Activated CD8-positive, alpha-beta memory T cell treated with anti-CD3 and anti-CD28 coated beads, Interleukin-2, amount 50 U/mL, for 4 hours (primary cell): ENCODE measurements around the gene VAT1L.

Source experiments
- DNase-seq: peaks from one replicate; pipeline ENCODE4 v3.0.0-alpha.2; 2020

The VAT1L gene

DNA sequence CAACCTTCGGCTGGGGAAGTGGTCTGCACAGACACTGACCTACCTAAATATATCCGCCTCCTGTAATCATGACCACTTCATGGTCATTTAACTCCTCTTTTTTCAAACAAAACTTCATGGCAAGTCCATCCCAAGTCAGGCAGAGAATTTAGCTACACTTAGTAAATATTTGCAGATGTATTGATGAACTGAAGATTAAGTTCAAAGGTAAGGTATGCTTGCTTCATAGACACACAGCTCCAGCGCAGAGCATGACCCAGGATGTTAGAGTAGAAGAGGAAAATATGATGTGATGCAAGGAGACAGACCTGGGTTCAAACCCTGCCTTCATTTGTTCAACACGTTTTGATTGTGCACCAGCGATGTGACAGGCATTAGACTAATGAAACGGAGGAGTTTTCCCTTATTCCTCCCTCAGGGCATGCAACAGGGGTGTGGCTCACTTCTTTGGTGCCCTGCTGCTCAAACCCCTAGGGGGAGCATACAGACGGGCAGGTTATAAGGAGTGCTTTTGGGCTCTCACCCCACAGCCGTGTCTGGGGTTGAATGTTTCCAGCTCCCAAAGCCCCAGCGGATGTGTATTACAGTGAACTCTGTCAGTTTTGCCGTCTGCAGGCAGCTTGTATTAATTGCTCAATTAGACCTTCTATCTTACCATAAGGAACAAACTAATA, 210.1 kb downstream of the VAT1L start:
- no peak for DNase-seq

DNA sequence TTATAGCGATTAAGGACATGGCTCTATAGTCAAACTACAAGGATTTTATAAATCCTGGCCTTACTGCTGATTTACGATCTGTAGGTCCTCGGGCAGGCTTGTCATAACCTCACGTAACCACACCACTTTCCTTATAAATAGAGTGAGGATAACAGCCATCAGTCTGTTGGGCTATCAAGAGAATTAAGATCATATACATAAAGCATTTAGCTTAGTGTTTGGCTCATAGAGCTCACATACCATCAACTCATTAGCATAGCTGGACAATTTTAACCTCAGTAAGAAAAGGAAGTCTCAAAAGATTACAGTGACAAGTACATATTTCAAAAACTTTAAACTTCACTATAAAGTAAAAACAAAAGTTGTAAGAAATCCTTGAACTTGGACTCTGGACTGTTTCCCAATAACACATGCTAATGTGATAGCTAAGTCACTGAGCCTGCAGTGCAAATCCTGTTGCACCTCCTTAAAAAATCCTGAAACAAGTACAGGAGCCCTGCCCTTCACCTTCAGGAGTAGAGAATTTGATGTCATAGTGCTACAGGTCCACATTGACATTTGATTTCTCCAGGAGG, 213.2 kb downstream of the VAT1L start:
- DNase-seq, result no peak

DNA sequence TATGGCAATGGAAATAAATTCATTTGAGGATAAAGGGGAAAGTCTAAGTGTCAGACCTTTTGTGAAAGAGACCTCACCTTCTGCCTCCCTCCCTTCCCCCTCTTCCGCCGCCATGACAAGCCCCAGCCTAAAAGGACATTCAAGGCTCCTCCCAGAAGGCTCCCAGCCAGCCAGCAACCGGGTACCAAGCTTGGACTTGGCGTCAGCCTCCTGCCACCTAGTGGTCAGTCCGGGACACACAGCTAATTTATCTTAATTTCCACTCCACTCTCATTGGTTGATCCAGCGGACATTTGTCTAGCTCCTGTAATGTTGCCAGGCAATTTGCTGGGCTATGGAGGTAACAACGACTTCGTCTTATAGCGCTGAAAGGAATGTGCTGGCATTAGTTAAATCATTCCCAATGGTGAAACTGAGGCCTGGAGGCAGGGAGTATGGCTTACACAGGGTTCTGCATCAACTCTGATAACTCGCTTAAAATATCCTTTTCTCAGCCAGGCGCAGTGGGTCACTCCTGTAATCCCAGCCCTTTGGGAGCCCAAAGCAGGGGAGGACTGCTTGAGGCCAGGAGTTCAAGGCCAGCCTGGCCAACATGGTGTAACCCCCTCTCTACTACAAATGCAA, 214.7 kb downstream of the VAT1L start:
- peak; percentile 49 for DNase-seq

DNA sequence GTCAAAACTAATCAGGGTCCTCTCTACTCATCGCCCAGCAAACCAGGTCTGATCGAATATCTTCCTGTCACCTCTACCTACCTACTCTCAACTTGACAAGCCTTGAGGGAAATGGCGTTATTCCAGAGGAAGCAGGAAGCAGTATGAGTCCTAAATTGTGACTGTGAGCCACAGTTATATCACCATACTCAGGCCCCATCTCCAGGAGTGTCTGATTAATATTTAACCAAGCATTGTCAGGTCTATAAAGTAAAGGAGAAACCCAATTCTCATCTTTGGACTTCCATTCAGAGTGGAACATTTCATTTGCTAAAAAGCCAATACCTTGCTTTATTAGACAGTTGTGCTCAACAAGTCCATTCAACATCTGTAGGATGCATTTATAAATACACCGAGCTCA, 216.2 kb downstream of the VAT1L start:
- no peak for DNase-seq

DNA sequence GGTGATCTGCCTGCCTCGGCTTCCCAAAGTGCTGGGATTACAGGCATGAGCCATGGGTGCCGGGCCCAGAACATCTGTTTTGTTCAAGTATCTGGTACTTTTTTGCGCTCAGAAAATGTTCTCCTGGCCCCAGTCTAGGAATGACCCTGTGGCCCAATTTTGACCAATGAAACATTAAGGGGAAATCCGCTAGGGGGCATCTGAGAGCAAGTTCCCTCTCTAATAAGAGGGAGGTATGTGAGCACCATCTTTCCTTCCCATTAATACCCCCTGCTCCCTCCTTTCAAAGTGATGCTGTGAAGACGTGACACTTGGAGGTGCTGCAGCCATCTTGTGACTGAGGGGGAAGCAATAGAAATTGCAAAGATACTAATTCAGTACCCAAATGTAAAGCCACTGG, 217.5 kb downstream of the VAT1L start:
- DNase-seq, result no peak

DNA sequence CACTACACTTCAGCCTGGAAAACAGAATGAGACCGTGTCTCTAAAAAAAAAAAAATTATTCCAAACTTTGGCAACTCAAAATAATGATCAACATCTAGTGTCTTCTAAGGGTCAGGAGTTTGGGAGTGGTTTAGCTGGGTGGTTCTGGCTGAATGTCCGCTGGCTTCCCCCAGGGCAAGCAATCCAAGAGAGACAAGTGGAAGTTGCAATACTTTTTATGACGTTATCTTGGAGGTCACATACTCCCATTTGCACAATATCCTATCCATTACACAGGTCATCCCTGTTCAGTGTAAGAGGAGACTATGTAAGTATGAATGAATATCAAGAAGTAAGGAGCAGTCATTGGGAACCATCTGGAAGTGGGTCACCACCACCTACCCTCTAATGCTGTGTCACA, 218.8 kb downstream of the VAT1L start:
- no peak for DNase-seq

DNA sequence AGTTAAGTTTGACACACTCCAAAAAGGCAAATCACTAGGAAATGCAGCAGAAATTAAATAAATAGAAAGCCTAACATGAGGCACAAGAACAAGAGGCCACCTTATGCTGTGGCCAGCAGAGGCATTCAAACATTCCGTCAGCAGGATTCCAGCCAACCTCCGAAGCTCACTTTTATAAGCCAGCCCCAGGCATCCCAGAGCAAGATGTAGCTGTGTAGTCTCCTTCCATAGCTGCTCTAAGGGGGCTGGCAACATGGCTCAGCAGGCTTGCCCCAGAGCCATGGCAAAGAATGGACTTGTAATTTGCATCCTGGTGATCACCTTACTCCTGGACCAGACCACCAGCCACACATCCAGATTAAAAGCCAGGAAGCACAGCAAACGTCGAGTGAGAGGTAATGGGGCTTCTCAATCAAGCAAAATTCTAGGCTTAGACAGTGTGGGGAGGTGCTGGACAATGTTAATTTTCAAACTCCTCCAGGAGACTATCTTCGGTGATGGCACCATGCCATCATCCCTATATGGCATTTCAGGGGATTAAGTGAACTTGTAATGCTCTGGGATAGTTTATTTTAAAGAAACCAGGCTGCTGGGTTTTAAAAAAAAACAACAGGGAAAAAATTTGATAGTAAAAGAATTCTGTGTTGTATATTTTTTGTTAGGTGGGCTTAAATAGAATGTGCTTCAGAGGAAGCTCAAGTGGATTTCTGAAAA, 234.1 kb downstream of the VAT1L start, which contains the start of gene CLEC3A:
Gene CLEC3A (plus strand): TSS at position 202 of the 714 bp plus-strand sequence. CDS start 79 bp downstream, at position 281.
- DNase-seq, result no peak

DNA sequence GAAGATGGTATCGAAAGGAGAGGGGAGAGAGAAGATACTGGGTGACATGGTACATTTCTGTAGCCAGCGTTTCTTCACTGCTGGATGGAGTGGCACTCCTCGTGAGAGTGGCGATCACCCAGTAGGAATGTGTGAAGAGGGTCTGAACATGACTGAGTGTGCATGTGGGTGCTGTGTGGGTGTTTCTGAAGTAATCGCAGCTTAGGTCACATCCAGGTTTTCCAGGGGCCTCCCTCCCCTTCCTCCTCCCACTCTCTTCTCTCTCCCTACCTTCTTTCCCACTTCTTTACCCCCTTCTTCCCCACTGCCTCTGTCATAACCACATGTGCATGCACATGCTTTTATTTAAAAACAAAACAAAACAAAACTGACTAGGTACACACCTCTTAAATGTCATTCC, 235.8 kb downstream of the VAT1L start:
- no peak for DNase-seq

DNA sequence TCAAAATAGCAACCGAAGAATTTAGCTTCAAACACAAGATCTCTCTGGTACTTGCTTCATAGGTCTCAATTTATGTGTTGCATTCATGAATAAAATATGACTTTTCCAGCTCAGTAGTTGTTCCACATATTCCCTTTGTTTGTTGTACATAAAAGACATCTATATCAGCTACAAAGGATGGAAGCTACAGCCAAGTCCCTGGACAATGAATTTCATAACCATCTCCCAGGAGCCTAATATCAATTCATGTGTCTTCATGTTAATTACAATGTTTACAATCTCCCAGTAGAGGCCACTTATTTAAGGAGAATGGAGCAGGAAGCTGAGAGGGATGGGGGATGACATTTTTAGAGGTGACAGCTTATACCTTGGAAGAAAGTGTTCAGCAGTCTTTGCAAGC, 237.3 kb downstream of the VAT1L start:
- DNase-seq, result no peak

DNA sequence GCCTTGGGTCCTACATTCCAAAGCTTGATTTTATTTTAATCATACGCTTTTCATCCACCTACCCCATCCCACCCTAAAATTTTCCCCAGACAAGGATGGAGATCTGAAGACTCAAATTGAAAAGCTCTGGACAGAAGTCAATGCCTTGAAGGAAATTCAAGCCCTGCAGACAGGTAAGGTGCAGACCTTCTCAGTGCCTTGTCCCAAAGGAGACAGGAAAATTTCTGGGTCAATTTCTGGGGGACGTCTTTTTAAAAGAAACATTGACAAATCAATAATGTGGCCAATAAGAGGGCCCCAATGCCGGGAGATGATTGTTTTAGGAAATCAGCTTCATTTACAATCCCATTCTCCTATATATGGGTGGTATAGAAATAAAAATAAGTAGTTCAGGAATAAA, 239.7 kb downstream of the VAT1L start:
- no peak for DNase-seq
